ENCODE results near the gene PKIG. TPM values are rescaled to one million over a fixed set of nuclear protein-coding genes. Genes with fewer than 3 reads are reported as not detected.

The PKIG gene
- total RNA-seq, 1 experiment from 2014 or later = 20.1 TPM

DNA sequence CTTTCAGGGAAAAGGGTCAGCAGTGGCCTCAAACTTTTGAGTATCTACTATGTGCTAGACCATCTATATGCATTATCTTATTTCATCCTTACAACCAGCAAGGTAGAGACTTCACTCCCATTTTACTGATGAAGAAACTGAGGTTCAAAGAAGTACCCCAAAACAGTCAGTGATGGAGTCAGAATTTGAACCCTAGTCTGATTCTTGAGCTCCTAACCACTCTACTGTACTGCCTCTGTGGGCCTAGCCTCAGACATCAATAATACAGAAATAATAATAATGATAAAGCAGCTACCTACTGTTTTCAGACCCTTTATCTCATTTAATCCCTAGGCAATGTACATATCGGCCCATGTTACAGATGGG lies 60.8 kb downstream of the PKIG start:
- peaks cover 5 to 31% of the 10 kb centered on the region in 2 experiments; a peak in 3 of 4 replicates for H3K4me1 ChIP-seq (ENCODE audit: control insufficient read depth in 1 of 2, insufficient read depth in 2 of 2, low read length in 2 of 2)

More for the DNA sequence above, 60.8 kb downstream of the PKIG start:
- H3K27me3 ChIP-seq (ENCODE audit: insufficient read depth, low read length) = no peaks in the 10 kb centered on the region
- TF ChIP-seq JUND (IDR thresholded peaks at IDR 0.05) (no peak), FOSL1 (IDR thresholded peaks at IDR 0.05; ENCODE audit: low read depth) (no peak), CEBPB (IDR thresholded peaks at IDR 0.05; ENCODE audit: low read depth) (no peak), ELF1 (IDR thresholded peaks at IDR 0.05; ENCODE audit: borderline replicate concordance, low read depth) (no peak), POLR2A (IDR thresholded peaks at IDR 0.05; ENCODE audit: borderline replicate concordance, extremely low read depth, insufficient read depth, insufficient read length) (no peak), SRF (IDR thresholded peaks at IDR 0.05; ENCODE audit: low read depth) (no peak)
- TF ChIP-seq, protein P1, sequence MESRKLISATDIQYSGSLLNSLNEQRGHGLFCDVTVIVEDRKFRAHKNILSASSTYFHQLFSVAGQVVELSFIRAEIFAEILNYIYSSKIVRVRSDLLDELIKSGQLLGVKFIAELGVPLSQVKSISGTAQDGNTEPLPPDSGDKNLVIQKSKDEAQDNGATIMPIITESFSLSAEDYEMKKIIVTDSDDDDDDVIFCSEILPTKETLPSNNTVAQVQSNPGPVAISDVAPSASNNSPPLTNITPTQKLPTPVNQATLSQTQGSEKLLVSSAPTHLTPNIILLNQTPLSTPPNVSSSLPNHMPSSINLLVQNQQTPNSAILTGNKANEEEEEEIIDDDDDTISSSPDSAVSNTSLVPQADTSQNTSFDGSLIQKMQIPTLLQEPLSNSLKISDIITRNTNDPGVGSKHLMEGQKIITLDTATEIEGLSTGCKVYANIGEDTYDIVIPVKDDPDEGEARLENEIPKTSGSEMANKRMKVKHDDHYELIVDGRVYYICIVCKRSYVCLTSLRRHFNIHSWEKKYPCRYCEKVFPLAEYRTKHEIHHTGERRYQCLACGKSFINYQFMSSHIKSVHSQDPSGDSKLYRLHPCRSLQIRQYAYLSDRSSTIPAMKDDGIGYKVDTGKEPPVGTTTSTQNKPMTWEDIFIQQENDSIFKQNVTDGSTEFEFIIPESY (IDR thresholded peaks at IDR 0.05; ENCODE audit: extremely low read depth, insufficient replicate concordance, low read length) = no peak
- TF ChIP-seq, protein P2, sequence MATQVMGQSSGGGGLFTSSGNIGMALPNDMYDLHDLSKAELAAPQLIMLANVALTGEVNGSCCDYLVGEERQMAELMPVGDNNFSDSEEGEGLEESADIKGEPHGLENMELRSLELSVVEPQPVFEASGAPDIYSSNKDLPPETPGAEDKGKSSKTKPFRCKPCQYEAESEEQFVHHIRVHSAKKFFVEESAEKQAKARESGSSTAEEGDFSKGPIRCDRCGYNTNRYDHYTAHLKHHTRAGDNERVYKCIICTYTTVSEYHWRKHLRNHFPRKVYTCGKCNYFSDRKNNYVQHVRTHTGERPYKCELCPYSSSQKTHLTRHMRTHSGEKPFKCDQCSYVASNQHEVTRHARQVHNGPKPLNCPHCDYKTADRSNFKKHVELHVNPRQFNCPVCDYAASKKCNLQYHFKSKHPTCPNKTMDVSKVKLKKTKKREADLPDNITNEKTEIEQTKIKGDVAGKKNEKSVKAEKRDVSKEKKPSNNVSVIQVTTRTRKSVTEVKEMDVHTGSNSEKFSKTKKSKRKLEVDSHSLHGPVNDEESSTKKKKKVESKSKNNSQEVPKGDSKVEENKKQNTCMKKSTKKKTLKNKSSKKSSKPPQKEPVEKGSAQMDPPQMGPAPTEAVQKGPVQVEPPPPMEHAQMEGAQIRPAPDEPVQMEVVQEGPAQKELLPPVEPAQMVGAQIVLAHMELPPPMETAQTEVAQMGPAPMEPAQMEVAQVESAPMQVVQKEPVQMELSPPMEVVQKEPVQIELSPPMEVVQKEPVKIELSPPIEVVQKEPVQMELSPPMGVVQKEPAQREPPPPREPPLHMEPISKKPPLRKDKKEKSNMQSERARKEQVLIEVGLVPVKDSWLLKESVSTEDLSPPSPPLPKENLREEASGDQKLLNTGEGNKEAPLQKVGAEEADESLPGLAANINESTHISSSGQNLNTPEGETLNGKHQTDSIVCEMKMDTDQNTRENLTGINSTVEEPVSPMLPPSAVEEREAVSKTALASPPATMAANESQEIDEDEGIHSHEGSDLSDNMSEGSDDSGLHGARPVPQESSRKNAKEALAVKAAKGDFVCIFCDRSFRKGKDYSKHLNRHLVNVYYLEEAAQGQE (IDR thresholded peaks at IDR 0.05; ENCODE audit: low read depth) = no peak
- no peak overlapping the region for H3K9ac ChIP-seq (ENCODE audit: low read length)
- peaks cover 0 to 5% of the 10 kb centered on the region in 2 experiments; a peak in 2 of 4 replicates for H3K36me3 ChIP-seq (ENCODE audit: control insufficient read depth in 1 of 2, insufficient read depth in 2 of 2, low read length in 2 of 2)
- H4K20me1 ChIP-seq (ENCODE audit: insufficient read depth) = no peaks in the 10 kb centered on the region
- RAD21 ChIA-PET (ENCODE audit: low non-redundant PET in 1 of 2, low total read pairs in 2 of 2, uncharacterized antibody in 2 of 2, unreplicated experiment in 2 of 2) = no interaction called here
- POLR2A ChIA-PET = no interaction called here
- no peak overlapping the region for H2AFZ ChIP-seq (ENCODE audit: low read depth, low read length, poor library complexity, severe bottlenecking)
- no peak overlapping the region for H3K27ac ChIP-seq (ENCODE audit: low read depth, low read length)
- ATAC-seq = no peak
- BruUV-seq (replicated peaks) = no TSS peak
- H3K9me2 ChIP-seq (ENCODE audit: insufficient read depth) = no peaks in the 10 kb centered on the region
- H3K4me2 ChIP-seq (ENCODE audit: low read length) = peak overlapping the region; percentile 38; the same call in 1 of the 2 replicates
- no peak overlapping the region for H3K4me3 ChIP-seq (replicated peaks in 1 of 2; ENCODE audit: low read depth in 1 of 2, low read length in 2 of 2)
- CTCF ChIA-PET = no interaction called here
- intact Hi-C loops (cut with micrococcal nuclease) = no loop called here
- H3K9me3 ChIP-seq (ENCODE audit: control insufficient read depth in 1 of 2, insufficient read depth in 1 of 2, low read depth in 1 of 2, low read length in 2 of 2) = no peaks in the 10 kb centered on the region
- DNase-seq (ENCODE audit: low read depth, low spot score) = no peak
- no peaks in the 10 kb centered on the region for H3K79me2 ChIP-seq (ENCODE audit: insufficient read depth, low read length)
